ENCODE data around the gene PPP6R2.
"Not testable (repeated sequence)": the region's sequence is repeated elsewhere in the genome, so short reads cannot be mapped to it uniquely, and the experiment has no call there.

Gene PPP6R2

DNA sequence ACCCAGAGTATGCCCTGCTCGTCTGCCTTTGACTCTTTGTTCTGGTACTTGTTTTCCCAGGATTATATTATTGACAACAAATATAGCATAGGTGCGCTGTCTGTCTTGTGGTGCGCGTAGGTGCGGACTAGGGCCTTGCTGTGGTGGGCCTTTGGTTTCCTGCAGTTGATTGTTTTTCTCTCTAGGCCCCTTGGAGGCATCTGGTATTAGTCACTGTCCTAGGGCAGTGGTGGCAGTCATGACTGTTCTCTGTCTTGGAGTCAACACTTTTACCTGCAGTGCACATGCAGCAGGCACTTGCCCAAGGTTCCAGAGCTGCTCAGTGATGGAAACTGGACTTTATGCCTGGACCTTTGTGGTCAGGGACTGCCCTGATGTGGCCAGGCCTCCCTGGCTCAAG lies 18.6 kb downstream of the PPP6R2 start:
- no CpG with 5 or more reads among the region's 5 CpGs for WGBS, 2 donors (ENCODE audit: extremely low coverage in 2 of 2, insufficient read length in 2 of 2, insufficient replicate concordance in 1 of 2)
- no peak overlapping the region for H2BK5ac ChIP-seq (ENCODE audit: low read length)
- H4K91ac ChIP-seq (ENCODE audit: low read depth, low read length, poor library complexity) = no peak overlapping the region
- H3K27ac ChIP-seq (replicated peaks; ENCODE audit: low read length) = no peak overlapping the region
- peaks cover 3 to 30% of the 10 kb centered on the region in 2 donors for H3K36me3 ChIP-seq (replicated peaks in 1 of 2; ENCODE audit: control insufficient read depth in 2 of 2, insufficient read depth in 2 of 2, low read length in 2 of 2)
- H3K4me2 ChIP-seq (ENCODE audit: insufficient read depth, low read length, poor library complexity, severe bottlenecking) = no peak overlapping the region
- H3K4me1 ChIP-seq (ENCODE audit: control insufficient read depth in 2 of 2, insufficient read depth in 1 of 2, low read depth in 1 of 2, low read length in 2 of 2) = no peaks in the 10 kb centered on the region
- no peak overlapping the region for H2BK12ac ChIP-seq (ENCODE audit: low read length)
- H3K27me3 ChIP-seq (ENCODE audit: control insufficient read depth in 3 of 3, insufficient read depth in 3 of 3, low read depth in 1 of 3, low read length in 3 of 3) = no peaks in the 10 kb centered on the region
- DNase-seq (ENCODE audit: low spot score) = no peak
- no peak overlapping the region for H3K9ac ChIP-seq (ENCODE audit: low read depth, low read length, poor library complexity)
- no peak overlapping the region for H3K14ac ChIP-seq (ENCODE audit: low read length)
- no peaks in the 10 kb centered on the region for H3K9me3 ChIP-seq (replicated peaks in 1 of 2; ENCODE audit: control insufficient read depth in 2 of 2, insufficient read depth in 1 of 2, low read depth in 1 of 2, low read length in 2 of 2)
- H3K4me3 ChIP-seq (ENCODE audit: low read length in 2 of 2) = no peak overlapping the region
- peaks cover 1% of the 10 kb centered on the region for H3K79me1 ChIP-seq (ENCODE audit: low read depth, low read length)
- no peak overlapping the region for H2BK15ac ChIP-seq (ENCODE audit: low read length)
- no peak overlapping the region for H2AK5ac ChIP-seq (ENCODE audit: low read depth, low read length)
- H3K4ac ChIP-seq (ENCODE audit: low read length) = no peak overlapping the region
- no peak overlapping the region for H3K23ac ChIP-seq (ENCODE audit: low read depth, low read length, poor library complexity)
- no peak overlapping the region for H2BK120ac ChIP-seq (ENCODE audit: low read depth, low read length)
- H2AFZ ChIP-seq (ENCODE audit: low read length) = no peak overlapping the region
- H3K18ac ChIP-seq (ENCODE audit: low read length) = no peak overlapping the region
- H4K8ac ChIP-seq (ENCODE audit: low read depth, low read length) = no peak overlapping the region

DNA sequence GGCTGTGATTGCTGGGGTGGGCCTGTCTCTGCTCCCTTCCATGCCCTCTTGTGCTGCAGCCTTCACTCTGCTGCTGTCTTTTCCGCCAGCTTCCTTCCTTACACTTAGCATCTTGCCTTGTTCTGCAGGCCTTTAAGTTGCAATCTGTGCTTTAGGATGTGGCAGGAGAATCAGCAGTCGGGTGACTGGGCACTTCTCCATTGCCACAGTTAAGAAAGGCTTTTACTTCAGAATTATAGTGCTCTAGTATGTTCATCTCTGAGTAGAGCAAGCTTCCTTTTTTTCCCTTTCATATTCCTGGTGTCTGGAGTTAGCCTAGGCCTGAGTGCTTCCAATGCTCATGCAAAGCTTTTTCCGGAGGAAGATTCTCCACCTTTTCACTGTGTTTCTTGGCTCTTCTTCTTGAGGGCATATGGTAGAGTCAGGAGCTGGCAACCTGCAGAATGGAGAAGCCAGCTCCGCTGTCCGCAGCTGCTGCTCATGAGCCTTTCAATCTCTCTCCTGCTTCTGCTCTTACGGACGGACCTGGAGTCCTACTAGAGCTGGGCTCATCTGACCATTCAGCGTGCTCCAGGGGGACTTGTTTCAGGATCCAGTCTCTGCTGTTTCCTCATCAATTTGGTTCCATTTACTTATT lies 20.2 kb downstream of the PPP6R2 start:
- peaks cover 3 to 35% of the 10 kb centered on the region in 2 donors for H3K36me3 ChIP-seq (replicated peaks in 1 of 2; ENCODE audit: control insufficient read depth in 2 of 2, insufficient read depth in 2 of 2, low read length in 2 of 2)
- no peak overlapping the region for H4K91ac ChIP-seq (ENCODE audit: low read depth, low read length, poor library complexity)
- H3K9me3 ChIP-seq (replicated peaks in 1 of 2; ENCODE audit: control insufficient read depth in 2 of 2, insufficient read depth in 1 of 2, low read depth in 1 of 2, low read length in 2 of 2) = no peaks in the 10 kb centered on the region
- H2BK15ac ChIP-seq (ENCODE audit: low read length) = no peak overlapping the region
- DNase-seq (ENCODE audit: low spot score) = no peak
- H2BK120ac ChIP-seq (ENCODE audit: low read depth, low read length) = no peak overlapping the region
- peaks cover 7% of the 10 kb centered on the region for H3K79me1 ChIP-seq (ENCODE audit: low read depth, low read length)
- no peak overlapping the region for H3K23ac ChIP-seq (ENCODE audit: low read depth, low read length, poor library complexity)
- no peak overlapping the region for H2AK5ac ChIP-seq (ENCODE audit: low read depth, low read length)
- no peak overlapping the region for H3K4me3 ChIP-seq (ENCODE audit: low read length in 2 of 2)
- no peaks in the 10 kb centered on the region for H3K27me3 ChIP-seq (ENCODE audit: control insufficient read depth in 3 of 3, insufficient read depth in 3 of 3, low read depth in 1 of 3, low read length in 3 of 3)
- H3K14ac ChIP-seq (ENCODE audit: low read length) = no peak overlapping the region
- no peak overlapping the region for H2BK5ac ChIP-seq (ENCODE audit: low read length)
- no peak overlapping the region for H4K8ac ChIP-seq (ENCODE audit: low read depth, low read length)
- no peak overlapping the region for H3K18ac ChIP-seq (ENCODE audit: low read length)
- no peak overlapping the region for H3K4ac ChIP-seq (ENCODE audit: low read length)
- H2AFZ ChIP-seq (ENCODE audit: low read length) = no peak overlapping the region
- H3K4me1 ChIP-seq (ENCODE audit: control insufficient read depth in 2 of 2, insufficient read depth in 1 of 2, low read depth in 1 of 2, low read length in 2 of 2) = no peaks in the 10 kb centered on the region
- H3K9ac ChIP-seq (ENCODE audit: low read depth, low read length, poor library complexity) = no peak overlapping the region
- no peak overlapping the region for H3K4me2 ChIP-seq (ENCODE audit: insufficient read depth, low read length, poor library complexity, severe bottlenecking)
- H2BK12ac ChIP-seq (ENCODE audit: low read length) = no peak overlapping the region
- no peak overlapping the region for H3K27ac ChIP-seq (replicated peaks; ENCODE audit: low read length)
- WGBS, 2 donors (ENCODE audit: extremely low coverage in 2 of 2, insufficient read length in 2 of 2, insufficient replicate concordance in 1 of 2) = no CpG with 5 or more reads among the region's 8 CpGs

DNA sequence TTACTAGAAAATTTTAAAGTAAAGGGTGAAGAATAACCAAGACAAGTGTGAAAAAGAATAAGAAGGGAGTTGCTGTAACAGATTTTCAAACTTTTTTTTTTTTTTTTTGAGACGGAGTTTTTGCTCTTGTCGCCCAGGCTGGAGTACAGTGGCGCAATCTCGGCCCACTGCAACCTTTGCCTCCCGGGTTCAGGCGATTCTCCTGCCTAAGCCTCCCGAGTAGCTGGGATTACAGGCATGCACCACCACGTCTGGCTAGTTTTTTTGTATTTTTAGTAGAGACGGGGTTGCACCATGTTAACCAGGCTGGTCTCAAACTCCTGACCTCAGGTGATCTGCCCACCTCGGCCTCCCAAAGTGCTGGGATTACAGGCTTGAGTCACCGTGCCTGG lies 20.7 kb downstream of the PPP6R2 start:
- not testable (repeated sequence) for DNase-seq (ENCODE audit: low spot score)

DNA sequence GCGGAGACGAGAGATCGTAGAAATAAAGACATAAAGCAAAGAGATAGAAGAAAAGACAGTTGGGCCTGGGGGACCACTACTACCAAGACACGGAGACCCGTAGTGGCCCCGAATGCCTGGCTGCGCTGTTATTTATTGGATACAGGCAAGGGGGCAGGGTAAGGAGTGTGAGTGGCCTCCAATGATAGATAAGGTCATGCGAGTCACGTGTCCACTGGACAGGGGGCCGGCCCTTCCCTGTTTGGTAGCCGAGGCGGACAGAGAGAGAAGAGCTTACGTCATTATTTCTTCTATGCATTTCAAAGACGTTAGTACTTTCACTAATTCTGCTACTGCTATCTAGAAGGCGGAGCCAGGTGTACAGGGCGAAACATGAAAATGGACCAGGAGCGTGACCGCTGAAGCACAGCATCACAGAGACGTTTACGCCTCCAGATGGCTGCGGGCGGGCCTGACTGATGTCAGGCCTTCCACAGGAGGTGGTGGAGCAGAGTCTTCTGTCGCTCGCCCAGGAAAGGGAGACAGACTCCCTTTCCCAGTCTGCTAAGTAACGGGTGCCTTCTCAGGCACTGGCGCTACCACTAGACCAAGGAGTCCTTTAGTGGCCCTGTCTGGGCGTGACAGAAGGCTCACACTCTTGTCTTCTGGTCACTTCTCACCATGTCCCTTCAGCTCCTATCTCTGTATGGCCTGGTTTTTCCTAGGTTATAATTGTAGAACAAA lies 24.8 kb downstream of the PPP6R2 start:
- Histone ChIP-seq H3K4ac (ENCODE audit: low read length) (no peak overlapping the region), H3K9ac (ENCODE audit: low read depth, low read length, poor library complexity) (no peak overlapping the region), H2AFZ (ENCODE audit: low read length) (no peak overlapping the region), H2BK5ac (ENCODE audit: low read length) (no peak overlapping the region), H3K79me1 (ENCODE audit: low read depth, low read length) (peaks cover 9% of the 10 kb centered on the region), H3K4me1 (ENCODE audit: control insufficient read depth in 2 of 2, insufficient read depth in 1 of 2, low read depth in 1 of 2, low read length in 2 of 2) (no peaks in the 10 kb centered on the region), H3K4me3 (ENCODE audit: low read length in 2 of 2) (no peak overlapping the region), H2BK12ac (ENCODE audit: low read length) (no peak overlapping the region), H3K36me3 (replicated peaks in 1 of 2; ENCODE audit: control insufficient read depth in 2 of 2, insufficient read depth in 2 of 2, low read length in 2 of 2) (peaks cover 5 to 49% of the 10 kb centered on the region in 2 donors), H3K18ac (ENCODE audit: low read length) (no peak overlapping the region), H3K4me2 (ENCODE audit: insufficient read depth, low read length, poor library complexity, severe bottlenecking) (no peak overlapping the region), H3K14ac (ENCODE audit: low read length) (no peak overlapping the region), H3K27ac (replicated peaks; ENCODE audit: low read length) (no peak overlapping the region), H4K91ac (ENCODE audit: low read depth, low read length, poor library complexity) (no peak overlapping the region), H4K8ac (ENCODE audit: low read depth, low read length) (no peak overlapping the region), H2BK15ac (ENCODE audit: low read length) (no peak overlapping the region), H2AK5ac (ENCODE audit: low read depth, low read length) (no peak overlapping the region), H3K23ac (ENCODE audit: low read depth, low read length, poor library complexity) (no peak overlapping the region), H2BK120ac (ENCODE audit: low read depth, low read length) (no peak overlapping the region), H3K9me3 (replicated peaks in 1 of 2; ENCODE audit: control insufficient read depth in 2 of 2, insufficient read depth in 1 of 2, low read depth in 1 of 2, low read length in 2 of 2) (peaks cover 0 to 3% of the 10 kb centered on the region in 2 donors), H3K27me3 (ENCODE audit: control insufficient read depth in 3 of 3, insufficient read depth in 3 of 3, low read depth in 1 of 3, low read length in 3 of 3) (no peaks in the 10 kb centered on the region)
- WGBS, 2 donors (ENCODE audit: extremely low coverage in 2 of 2, insufficient read length in 2 of 2, insufficient replicate concordance in 1 of 2) = no CpG with 5 or more reads among the region's 27 CpGs
- DNase-seq (ENCODE audit: low spot score) = no peak

More for the DNA sequence above, 20.7 kb downstream of the PPP6R2 start:
- WGBS, 2 donors (ENCODE audit: extremely low coverage in 2 of 2, insufficient read length in 2 of 2, insufficient replicate concordance in 1 of 2) = no CpG with 5 or more reads among the region's 11 CpGs
- H3K23ac ChIP-seq (ENCODE audit: low read depth, low read length, poor library complexity); H3K4ac ChIP-seq (ENCODE audit: low read length); H3K4me1 ChIP-seq (ENCODE audit: control insufficient read depth in 2 of 2, insufficient read depth in 1 of 2, low read depth in 1 of 2, low read length in 2 of 2); H3K79me1 ChIP-seq (ENCODE audit: low read depth, low read length); H2BK120ac ChIP-seq (ENCODE audit: low read depth, low read length); H3K4me2 ChIP-seq (ENCODE audit: insufficient read depth, low read length, poor library complexity, severe bottlenecking); H4K8ac ChIP-seq (ENCODE audit: low read depth, low read length); H2BK12ac ChIP-seq (ENCODE audit: low read length); H2AK5ac ChIP-seq (ENCODE audit: low read depth, low read length); H3K18ac ChIP-seq (ENCODE audit: low read length); H2BK5ac ChIP-seq (ENCODE audit: low read length); H3K9me3 ChIP-seq (replicated peaks in 1 of 2; ENCODE audit: control insufficient read depth in 2 of 2, insufficient read depth in 1 of 2, low read depth in 1 of 2, low read length in 2 of 2); H3K9ac ChIP-seq (ENCODE audit: low read depth, low read length, poor library complexity); H3K27ac ChIP-seq (replicated peaks; ENCODE audit: low read length); H2AFZ ChIP-seq (ENCODE audit: low read length); H2BK15ac ChIP-seq (ENCODE audit: low read length); H3K14ac ChIP-seq (ENCODE audit: low read length); H4K91ac ChIP-seq (ENCODE audit: low read depth, low read length, poor library complexity); H3K27me3 ChIP-seq (ENCODE audit: control insufficient read depth in 3 of 3, insufficient read depth in 3 of 3, low read depth in 1 of 3, low read length in 3 of 3); H3K4me3 ChIP-seq (ENCODE audit: low read length in 2 of 2): not testable (repeated sequence)
- H3K36me3 ChIP-seq (replicated peaks in 1 of 2; ENCODE audit: control insufficient read depth in 2 of 2, insufficient read depth in 2 of 2, low read length in 2 of 2) = peaks cover 6 to 39% of the 10 kb centered on the region in 2 donors

Data from neuronal stem cell (in vitro differentiated cells).